IPS DF 6.9 (cell line): ENCODE measurements around the gene CHD1L.
"Not testable (repeated sequence)": the region's sequence is repeated elsewhere in the genome, so short reads cannot be mapped to it uniquely, and the experiment has no call there.

ENCODE experiments used
- DNase-seq: peaks from one replicate; pipeline ENCODE4 v3.0.0-alpha.2; 2013; ENCODE audit warnings: low read depth, low spot score
- H3K27ac ChIP-seq: one replicate; pipeline ENCODE4 v1.5.1; 2013; ENCODE audit warnings: low read length, control low read depth
- H3K27me3 ChIP-seq: 2 replicates; pipeline ENCODE4 v1.6.1; 2013; ENCODE audit warnings: mild to moderate bottlenecking, low read length; ENCODE audit not compliant: control insufficient read depth, insufficient read depth
- H3K36me3 ChIP-seq: 2 replicates; pipeline ENCODE4 v1.6.1; 2013; ENCODE audit warnings: low read length; ENCODE audit not compliant: control insufficient read depth, insufficient read depth
- H3K4me1 ChIP-seq: 2 replicates; pipeline ENCODE4 v1.6.1; 2013; ENCODE audit warnings: low read length; ENCODE audit not compliant: control insufficient read depth, insufficient read depth
- H3K4me3 ChIP-seq: 2 replicates; pipeline ENCODE4 v1.5.1; 2013; ENCODE audit warnings: mild to moderate bottlenecking, low read length
- H3K9me3 ChIP-seq: 2 replicates; pipeline ENCODE4 v1.6.1; 2013; ENCODE audit warnings: low read length, inconsistent platforms; ENCODE audit not compliant: control insufficient read depth, insufficient read depth
- WGBS: extraction: QIAGEN DNeasy Blood & Tissue Kit; methylation state at CpG from one replicate; pipeline ENCODE4 v1.1.7; 2013; ENCODE audit warnings: mixed read lengths, missing lambda C conversion rate; ENCODE audit not compliant: insufficient read length, insufficient coverage; 5-methylcytosine and 5-hydroxymethylcytosine counted together

The CHD1L gene

DNA sequence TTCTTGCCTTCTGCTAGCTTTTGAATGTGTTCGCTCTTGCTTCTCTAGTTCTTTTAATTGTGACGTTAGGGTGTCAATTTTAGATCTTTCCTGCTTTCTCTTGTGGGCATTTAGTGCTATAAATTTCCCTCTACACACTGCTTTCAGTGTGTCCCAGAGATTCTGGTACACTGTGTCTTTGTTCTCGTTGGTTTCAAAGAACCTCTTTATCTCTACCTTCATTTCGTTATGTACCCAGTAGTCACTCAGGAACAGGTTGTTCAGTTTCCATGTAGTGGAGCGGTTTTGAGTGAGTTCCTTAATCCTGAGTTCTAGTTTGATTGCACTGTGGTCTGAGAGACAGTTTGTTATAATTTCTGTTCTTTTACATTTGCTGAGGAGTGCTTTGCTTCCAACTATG is 11.5 kb upstream of the CHD1L start:
- H3K9me3 ChIP-seq, H3K27ac ChIP-seq, H3K4me1 ChIP-seq, DNase-seq, H3K27me3 ChIP-seq, H3K36me3 ChIP-seq, H3K4me3 ChIP-seq: not testable (repeated sequence)
- WGBS: no CpG with 5 or more reads among the region's 5 CpGs

DNA sequence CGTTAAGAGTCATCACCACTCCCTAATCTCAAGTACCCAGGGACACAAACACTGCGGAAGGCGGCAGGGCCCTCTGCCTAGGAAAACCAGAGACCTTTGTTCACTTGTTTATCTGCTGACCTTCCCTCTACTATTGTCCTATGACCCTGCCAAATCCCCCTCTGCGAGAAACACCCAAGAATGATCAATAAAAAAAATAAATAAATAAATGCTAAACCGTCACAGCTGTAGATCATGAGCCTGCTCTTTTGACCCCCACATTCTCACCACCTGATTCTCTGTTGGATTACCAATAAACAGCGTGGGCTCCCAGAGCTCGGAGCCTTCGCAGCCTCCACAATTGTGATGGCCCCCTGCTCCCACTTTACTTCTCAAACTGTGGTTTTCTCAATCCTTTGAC is 8.6 kb upstream of the CHD1L start:
- WGBS: no CpG with 5 or more reads among the region's 8 CpGs
- not testable (repeated sequence) for H3K4me3 ChIP-seq, H3K9me3 ChIP-seq, H3K27ac ChIP-seq, H3K27me3 ChIP-seq, DNase-seq, H3K36me3 ChIP-seq, H3K4me1 ChIP-seq

DNA sequence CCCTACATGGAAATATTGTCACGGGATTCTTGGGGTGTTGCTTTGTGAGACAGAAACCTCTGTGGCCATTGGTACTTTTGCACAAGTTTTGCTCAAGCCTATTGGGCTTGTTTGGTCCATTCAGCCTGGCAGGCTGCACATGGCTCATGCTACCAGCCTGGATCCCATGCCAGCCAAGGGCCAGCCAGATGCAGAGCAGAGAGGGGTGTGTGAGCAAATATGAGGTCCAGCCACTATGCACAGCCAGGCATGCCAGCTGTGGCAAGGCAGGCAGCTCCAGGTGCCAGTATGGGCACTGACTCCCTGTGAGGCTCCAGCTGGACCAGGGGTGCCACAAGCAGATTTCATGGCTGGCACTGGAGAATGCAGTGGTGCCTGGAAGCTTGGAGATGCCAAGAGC is 6.7 kb upstream of the CHD1L start:
- WGBS: no CpG with 5 or more reads among the region's 1 CpG
- no peak overlapping the region for H3K27ac ChIP-seq
- no peak overlapping the region for H3K4me3 ChIP-seq
- no peaks in the 10 kb centered on the region for H3K27me3 ChIP-seq
- DNase-seq: no peak
- no peaks in the 10 kb centered on the region for H3K36me3 ChIP-seq
- H3K9me3 ChIP-seq: peaks cover 6% of the 10 kb centered on the region; the same call in 1 of the 2 replicates
- H3K4me1 ChIP-seq: peaks cover 1% of the 10 kb centered on the region; the same call in 1 of the 2 replicates

DNA sequence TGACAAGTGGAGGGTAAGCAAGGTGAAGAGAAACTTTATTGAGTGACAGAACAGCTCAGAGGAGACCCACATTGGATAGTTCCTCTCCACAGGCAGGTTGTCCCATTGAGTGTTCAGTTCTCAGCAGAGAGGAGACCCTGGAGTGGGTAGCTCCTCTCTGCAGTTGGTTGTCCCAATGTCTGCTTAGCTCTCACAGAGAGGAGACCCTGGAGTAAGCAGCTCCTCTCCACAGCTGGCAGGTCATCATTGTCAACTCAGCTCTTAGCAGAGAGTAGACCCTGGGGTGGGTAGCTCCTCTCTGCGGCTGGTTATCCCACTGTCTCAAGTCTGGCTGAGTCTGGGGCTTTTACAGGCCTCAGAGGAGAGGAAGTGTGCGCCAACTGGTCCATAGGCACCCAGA is 6.0 kb upstream of the CHD1L start:
- peaks cover 6% of the 10 kb centered on the region; the same call in 1 of the 2 replicates for H3K9me3 ChIP-seq
- DNase-seq: no peak
- H3K36me3 ChIP-seq: no peaks in the 10 kb centered on the region
- H3K27ac ChIP-seq: no peak overlapping the region
- no CpG with 5 or more reads among the region's 2 CpGs for WGBS
- H3K27me3 ChIP-seq: no peaks in the 10 kb centered on the region
- no peak overlapping the region for H3K4me3 ChIP-seq
- peaks cover 1% of the 10 kb centered on the region; the same call in 1 of the 2 replicates for H3K4me1 ChIP-seq

DNA sequence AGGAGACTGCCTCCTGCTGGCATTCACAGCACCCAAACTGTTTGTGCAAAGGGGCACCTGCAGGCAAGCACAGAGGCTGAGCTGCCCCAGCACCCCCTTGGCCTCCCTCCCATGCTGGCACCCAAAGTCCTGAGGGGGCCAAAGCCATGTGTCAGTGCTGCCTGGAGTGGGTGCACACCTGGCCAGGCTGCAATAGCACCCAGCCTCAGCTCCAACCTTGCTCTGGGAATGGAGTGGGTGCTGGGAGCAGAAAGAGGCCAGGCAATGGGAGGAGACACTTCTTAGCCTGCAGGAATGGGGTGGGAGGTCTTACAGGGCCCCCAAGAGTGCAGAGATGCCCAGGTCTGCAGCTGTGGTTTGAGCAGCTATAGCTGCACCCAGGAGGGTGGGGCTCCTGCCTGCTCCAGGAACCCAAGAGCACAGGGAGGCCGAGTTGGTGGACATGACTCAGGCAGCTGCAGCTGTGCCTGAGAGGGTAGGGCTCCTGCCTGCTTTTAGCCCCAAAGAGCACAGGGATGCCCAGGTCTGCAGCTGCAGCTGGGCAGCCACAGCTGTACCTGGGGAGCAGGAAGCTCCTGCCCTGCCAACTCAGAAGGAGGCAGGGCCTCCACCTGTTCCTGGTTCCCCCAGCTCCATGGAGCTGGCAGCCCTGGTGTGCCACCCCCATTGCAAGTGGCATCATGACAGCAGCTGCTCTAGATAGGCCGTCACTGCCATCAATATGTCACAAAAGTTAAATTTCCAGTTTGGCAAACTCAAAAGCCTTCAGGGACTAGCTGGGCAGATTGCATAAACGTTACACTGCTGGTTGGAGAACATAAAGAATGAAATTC is 5.3 kb upstream of the CHD1L start:
- Histone ChIP-seq H3K36me3 (no peaks in the 10 kb centered on the region), H3K27me3 (no peaks in the 10 kb centered on the region), H3K9me3 (0 out of 2 replicates have a peak, but pooled peaks cover 3% of the 10 kb centered on the region), H3K27ac (no peak overlapping the region), H3K4me3 (no peak overlapping the region), H3K4me1 (peaks cover 1% of the 10 kb centered on the region; the same call in 1 of the 2 replicates)
- DNase-seq: no peak
- no CpG with 5 or more reads among the region's 3 CpGs for WGBS

DNA sequence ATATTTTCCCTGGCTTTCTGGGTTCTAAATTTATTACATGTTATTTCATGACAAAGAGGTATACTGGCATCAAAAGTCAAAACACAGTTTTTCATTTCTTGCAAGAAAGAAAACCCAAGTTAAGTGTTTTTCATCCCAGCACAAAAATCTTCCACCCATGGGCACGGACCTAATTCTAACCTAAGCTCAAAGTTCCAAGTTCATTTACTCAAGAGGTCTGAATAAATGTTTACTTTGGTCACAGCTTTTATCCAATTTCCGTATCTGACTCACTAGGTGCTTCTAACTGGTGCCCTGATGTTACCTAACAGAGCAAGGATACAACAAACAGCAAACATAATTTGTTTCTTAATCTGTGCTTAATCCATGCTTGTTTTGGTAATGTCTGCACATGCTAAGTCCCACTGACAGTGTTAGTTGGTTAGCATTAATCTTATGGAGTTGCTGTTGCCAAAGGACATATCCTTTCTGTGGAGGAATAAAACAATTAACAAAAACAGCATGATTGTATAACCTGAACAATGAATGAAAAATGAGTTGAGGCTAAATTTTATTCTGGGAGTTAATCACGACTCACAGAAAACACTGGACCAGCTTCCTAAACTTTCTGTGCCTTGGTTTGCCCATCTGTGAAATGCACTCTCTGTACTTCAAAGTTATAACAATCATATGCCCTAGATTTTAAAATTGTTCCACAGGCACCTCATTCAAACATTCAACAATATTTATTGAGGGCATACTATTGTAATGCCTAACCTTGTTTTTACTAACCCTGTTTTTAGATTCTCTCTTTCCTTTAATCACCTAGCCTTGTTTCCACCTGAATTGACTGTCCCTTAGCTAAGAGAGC is 4.2 kb upstream of the CHD1L start:
- no peak for DNase-seq
- H3K27ac ChIP-seq: no peak overlapping the region

DNA sequence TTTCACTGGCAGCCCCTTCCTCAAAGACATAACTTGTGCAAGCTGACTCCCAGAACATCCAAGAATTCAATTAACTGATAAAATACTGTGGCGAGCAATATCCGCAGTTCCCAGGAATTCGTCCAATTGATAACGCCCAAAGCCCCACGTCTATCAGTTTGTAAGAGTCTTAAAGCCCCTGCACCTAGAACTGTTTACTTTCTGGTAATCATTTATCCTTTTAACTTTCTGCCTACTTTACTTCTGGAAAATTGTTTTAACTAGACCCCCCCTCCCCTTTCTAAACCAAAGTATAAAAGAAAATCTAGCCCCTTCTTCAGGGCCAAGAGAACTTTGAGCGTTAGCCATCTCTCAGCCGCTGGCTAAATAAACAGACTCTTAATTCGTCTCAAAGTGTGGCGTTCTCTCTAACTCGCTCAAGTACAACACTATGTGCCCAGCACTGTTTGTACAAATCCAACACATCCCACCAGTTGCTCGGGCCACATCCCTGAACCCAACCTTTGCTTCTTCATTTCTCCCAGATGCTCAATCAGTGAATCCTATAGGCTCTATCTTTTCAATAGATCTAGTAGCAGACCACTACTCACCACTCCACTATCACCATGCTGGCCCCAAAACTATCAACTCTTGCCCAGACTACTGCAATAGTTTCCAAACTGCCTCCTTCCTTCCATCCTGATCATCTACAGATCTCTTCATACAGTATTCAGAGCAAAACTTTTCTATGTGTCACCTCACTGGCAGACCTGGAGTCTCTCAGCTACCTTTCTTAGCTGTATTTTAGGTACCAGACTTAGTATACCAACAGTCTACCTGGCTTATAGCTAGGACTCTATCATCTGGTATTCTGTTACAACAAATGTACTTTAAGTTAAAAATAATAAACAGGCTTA is 3.3 kb upstream of the CHD1L start:
- no peak overlapping the region for H3K27ac ChIP-seq
- H3K9me3 ChIP-seq: 0 out of 2 replicates have a peak, but pooled peaks cover 3% of the 10 kb centered on the region
- H3K36me3 ChIP-seq: no peaks in the 10 kb centered on the region
- H3K27me3 ChIP-seq: no peaks in the 10 kb centered on the region
- no peak for DNase-seq
- H3K4me1 ChIP-seq: peaks cover 3% of the 10 kb centered on the region
- WGBS: no CpG with 5 or more reads among the region's 11 CpGs
- H3K4me3 ChIP-seq: no peak overlapping the region

More for the DNA sequence above, 4.2 kb upstream of the CHD1L start:
- Histone ChIP-seq H3K9me3 (0 out of 2 replicates have a peak, but pooled peaks cover 3% of the 10 kb centered on the region), H3K4me1 (peaks cover 1% of the 10 kb centered on the region; the same call in 1 of the 2 replicates), H3K4me3 (no peak overlapping the region), H3K27me3 (no peaks in the 10 kb centered on the region), H3K36me3 (no peaks in the 10 kb centered on the region)
- WGBS: no CpG with 5 or more reads among the region's 3 CpGs

DNA sequence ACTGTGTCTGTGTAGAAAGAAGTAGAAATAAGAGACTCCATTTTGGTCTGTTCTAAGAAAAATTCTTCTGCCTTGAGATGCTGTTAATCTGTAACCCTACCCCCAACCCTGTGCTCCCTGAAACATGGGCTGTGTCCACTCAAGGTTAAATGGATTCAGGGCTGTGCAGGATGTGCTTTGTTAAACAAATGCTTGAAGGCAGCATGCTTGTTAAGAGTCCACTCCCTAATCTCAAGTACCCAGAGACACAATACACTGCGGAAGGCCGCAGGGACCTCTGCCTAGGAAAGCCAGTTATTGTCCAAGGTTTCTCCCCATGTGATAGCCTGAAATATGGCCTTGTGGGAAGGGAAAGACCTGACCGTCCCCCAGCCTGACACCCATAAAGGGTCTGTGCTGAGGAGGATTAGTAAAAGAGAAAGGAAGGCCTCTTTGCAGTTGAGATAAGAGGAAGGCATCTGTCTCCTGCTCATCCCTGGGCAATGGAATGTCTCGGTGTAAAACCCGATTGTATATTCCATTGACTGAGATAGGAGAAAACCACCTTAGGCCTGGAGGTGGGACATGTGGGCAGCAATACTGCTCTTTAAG is 2.3 kb upstream of the CHD1L start:
- WGBS: no CpG with 5 or more reads among the region's 5 CpGs
- not testable (repeated sequence) for H3K27ac ChIP-seq, H3K9me3 ChIP-seq, H3K4me1 ChIP-seq, H3K4me3 ChIP-seq, H3K27me3 ChIP-seq, DNase-seq, H3K36me3 ChIP-seq

DNA sequence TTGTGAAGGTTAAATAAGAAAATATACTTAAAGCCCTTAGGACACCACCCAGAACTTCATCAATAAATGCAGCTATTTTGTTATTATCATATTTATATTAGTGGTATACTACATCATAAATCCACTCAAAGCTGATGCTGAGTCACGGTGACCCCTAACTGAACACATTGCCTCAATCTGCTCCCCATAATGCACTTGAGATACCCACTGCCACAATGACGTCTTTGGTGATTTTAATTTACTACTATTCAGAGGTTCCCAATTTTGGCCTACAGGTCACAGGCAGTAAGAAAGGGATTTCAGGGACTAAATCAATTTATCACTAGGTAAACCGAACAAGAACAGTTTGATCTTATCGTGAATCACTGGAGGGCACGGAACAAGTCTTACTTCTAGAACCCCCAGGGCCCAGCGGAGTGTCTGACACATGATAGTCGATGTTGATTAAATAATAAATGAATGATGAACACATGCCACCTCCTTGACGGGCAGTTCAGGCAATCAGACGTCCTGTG is 493 bp upstream of the CHD1L start:
- peaks cover 6% of the 10 kb centered on the region for H3K4me1 ChIP-seq
- no peak overlapping the region for H3K27ac ChIP-seq
- H3K27me3 ChIP-seq: no peaks in the 10 kb centered on the region
- peak overlapping the region; percentile 90; the same call in 1 of the 2 replicates for H3K4me3 ChIP-seq
- H3K36me3 ChIP-seq: no peaks in the 10 kb centered on the region
- no peak for DNase-seq
- H3K9me3 ChIP-seq: no peaks in the 10 kb centered on the region
- no CpG with 5 or more reads among the region's 9 CpGs for WGBS
